HL-60/S4 treated with phorbol 12-myristate 13-acetate at 8.2 ng/mL for 4 days and 3 days (cell line): ENCODE results near the gene BTBD6.

Experiments
- in situ Hi-C: fragments of 300-500 bp; cut with MboI; formaldehyde crosslinking; loops from 2 replicates; pipeline ENCODE4 v1.15.0; 2022; ENCODE audit warnings: low sequenced_read_pairs

The BTBD6 gene

DNA sequence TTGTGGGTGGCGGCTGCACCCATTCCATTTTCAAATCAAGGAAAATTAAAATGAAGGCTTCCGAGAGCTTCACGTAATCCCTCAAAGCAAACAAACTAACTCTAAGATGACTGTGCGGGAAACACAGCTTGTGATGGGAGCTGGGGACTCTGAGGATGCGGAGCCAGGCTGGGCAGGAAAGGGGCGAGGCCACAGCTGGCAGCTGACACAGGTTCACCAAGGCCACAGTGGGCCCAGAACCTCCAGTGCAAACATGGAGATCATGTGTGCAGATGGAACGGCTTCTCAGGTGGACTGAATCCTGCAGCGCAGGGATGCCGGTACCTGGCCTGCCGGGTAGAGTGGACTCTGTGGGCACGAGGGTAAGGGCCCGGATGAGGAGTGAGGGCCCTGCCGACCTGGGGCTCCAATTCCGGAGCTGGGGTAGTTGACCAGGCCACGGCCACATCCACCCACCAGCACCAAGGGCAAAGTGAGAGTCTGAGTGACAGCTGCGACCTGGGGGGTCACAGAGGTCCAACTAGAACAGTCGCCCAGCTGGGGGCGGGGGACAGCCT, 19.2 kb upstream of the BTBD6 start:
- in situ Hi-C loops: no loop called here

GRCh38 chr14:105240811-105241576, 7.3 kb upstream of the BTBD6 start:
- in situ Hi-C loops: no loop called here

DNA sequence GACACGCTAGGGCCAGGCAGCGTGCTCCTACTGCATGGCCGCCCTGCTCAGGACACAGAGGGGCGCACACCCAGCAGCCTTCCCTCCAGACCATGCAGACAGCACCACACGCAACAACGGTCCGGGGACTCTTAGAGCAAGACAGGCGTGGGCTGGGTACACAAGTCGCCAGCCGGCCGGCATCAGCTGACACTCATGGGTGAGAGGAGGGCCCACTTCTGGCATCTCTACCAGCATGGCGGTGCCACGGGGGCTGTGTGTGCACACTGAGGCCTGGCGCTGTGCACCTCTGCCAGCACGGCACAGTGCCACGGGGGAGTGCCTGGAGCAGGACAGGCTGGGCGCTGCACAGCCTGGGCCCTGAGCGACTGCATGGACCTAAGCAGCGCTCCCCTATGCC, 6.7 kb upstream of the BTBD6 start:
- in situ Hi-C loops: no loop called here

- in situ Hi-C loops: no loop called here
These were observed 4.0 kb upstream of the BTBD6 start for GRCh38 chr14:105244334-105244733.

DNA sequence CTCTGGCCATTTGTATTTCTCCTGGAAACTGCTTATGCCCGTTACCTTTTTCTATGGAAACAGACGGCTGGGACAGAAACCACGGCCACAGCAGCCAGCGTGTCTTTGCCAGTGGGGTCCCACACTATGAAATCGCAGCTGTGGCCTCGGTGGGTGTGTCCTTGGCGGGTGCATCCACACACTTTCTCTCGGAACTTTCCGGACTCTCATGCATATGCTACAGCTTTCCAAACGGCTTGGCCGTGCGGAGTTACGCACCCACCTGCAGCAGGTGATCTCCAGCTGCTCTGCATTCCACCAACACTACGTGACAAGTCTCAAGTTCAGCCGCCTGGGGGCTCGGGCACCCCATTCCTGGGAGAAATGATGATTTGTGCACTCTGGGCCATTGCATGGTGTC, 1.3 kb upstream of the BTBD6 start:
- in situ Hi-C loops: no loop called here

DNA sequence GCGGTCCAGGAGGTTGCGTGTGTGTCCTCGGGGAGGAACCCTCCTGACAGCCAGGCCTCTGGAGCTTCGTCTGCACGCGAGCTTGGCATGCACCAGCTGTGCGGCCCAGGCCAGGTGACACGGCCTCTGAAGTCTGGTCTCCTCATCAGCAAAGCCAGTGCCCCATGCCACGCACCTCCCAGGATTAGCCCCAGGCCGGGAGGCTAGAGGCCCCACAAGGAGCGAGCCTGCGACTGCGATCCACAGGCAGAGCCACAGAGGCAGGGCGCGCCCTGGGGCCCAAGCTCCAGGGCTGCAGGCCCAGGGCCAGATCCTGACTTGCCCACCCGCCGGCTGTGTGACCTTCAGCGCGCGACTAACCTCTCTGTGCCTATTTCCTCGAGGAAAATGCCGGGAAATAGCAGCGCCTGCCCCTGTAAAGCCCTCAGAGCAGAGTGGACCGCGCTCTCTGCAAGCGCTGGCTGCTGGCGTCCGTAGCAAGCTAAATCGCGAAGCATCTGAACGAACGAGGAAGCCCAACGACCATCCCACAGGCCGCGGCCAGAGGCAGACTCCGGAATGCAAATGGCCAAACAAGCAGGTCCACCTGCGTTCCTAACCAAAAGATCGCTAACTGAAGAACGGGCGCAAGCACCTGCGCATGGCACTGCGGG, 492 bp upstream of the BTBD6 start:
- in situ Hi-C loops: no loop called here

GRCh38 chr14:105249182-105250007, 1.1 kb downstream of the BTBD6 start:
- in situ Hi-C loops: no loop called here

DNA sequence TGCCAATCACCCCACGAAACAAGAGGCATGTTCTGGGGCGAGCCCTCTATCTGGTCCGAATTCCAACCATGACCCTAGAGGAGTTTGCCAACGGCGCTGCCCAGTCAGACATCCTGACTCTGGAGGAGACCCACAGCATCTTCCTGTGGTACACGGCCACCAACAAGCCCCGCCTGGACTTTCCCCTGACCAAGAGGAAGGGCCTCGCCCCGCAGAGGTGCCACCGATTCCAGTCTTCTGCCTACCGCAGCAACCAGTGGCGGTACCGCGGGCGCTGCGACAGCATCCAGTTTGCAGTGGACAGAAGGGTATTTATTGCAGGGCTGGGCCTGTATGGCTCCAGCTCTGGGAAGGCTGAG, 1.7 kb downstream of the BTBD6 start:
- in situ Hi-C loops: no loop called here

DNA sequence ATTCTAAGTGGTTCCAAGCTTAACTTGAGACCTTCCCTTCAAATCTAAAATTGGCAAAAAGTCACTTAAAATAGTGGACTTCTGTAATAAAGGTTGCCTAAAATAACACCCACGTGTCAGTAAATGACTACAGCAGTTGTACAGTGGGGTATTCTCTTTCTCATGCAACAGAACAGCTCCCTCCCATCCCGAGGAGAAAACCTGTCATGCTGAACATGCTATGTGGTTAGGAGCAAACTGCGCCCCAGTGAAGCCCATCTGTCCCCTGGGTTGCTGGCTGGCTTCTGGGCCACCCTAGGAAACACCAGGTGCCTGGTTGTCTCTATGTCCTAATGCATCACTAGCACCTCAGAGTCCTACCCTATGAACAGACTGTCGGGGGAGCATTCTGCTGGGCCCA, 2.7 kb downstream of the BTBD6 start:
- in situ Hi-C loops: no loop called here

GRCh38 chr14:105251920-105252319, 3.6 kb downstream of the BTBD6 start:
- in situ Hi-C loops: no loop called here

DNA sequence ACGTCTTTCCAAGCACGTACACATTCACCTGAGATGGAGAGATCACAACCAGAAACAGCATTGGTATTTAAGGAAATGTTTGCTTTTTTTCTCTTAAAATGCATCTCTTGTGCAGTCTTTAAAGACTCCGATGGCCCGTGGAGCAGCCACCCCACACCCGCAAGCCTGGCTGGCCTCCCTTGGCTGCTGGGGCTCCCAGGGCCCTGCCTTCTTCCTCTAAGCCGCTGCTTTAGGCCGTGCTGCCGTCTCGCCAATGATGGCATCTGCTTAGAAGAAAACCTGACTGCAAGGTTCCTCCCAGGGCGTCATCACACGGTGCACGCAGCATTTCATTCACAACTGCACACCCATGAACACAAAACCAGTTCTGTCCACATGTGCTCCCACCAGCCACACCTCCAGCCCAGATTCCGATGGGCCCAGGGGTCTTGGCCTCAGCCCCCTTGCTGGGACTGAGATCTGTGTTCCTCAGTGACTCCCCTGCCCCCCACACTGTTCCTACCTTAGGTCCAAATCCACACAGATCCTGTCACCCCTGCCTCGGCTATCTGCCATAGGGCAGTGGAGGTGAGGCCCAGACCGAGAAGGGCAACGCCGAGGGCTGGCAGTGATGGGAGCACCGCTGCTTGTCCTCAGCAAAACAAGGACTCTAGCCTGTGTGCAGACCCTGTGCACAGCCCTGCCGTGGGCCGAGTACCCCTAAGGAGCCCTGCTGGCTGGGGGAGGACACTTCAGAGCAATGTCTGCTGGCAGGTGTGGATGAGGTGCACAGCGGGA, 4.4 kb downstream of the BTBD6 start:
- in situ Hi-C loops: no loop called here

GRCh38 chr14:105253329-105253682, 5.0 kb downstream of the BTBD6 start:
- in situ Hi-C loops: no loop called here

DNA sequence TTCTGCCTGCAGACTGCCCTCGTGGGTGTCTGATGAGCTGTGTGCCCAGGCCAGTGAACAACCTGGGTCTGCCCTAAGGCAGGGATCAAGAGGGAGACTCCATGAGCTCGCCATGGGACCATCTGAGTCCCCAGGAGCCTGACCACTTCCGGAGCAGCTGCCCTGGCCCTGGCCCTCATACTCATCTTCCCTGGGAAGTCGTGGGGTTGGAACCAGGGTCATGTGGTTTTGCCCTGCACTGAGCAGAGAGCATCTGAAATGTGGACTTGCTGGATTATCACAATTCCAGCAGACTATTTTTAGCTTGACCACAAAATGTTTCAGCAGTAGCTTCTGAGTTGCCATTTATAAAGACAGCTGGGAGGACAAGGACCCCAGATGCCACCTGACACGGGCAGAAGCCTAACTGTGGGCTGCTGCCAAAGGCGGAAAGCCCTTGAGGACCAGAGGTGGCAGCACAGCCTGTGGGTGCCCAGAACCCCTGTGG, 6.7 kb downstream of the BTBD6 start:
- in situ Hi-C loops: no loop called here

- in situ Hi-C loops: no loop called here
These were observed 8.1 kb downstream of the BTBD6 start for GRCh38 chr14:105256292-105256960.

DNA sequence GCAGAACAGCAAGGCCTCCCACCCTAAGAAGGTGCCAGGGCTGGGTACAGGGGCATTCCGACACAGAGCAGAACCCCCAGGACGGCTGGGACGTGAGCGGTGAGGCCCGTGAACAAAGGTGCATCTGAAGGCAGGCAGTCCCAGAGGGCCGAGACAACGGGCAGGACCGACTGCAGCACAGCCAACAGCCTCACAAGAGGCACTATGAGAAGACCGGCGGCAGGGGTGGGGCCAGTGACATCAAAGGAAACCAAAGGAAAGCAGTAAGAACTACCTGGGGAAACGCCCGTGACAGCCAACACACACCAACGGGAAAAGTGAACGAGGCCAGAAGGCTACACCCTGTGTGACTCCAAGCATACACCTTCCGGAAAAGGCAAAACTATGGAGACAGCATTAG, 9.1 kb downstream of the BTBD6 start:
- in situ Hi-C loops: no loop called here

DNA sequence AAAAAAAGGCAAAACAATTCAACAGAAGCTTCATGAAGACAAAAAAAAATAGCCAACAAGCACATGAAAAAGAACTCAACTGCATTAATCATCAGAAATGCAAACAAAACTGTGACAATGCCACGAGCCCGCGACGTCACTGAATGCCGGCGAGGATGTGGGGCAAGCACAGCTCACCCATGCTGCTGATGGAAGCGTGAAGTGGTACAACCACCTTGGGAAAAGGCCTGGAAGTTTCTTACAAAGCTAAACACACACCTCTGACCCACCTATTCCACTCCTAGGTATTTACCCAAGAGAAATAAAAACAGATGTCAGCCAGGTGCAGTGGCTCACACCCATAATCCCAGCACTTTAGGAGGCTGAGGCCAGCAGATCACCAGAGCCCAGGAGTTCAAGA, 10.5 kb downstream of the BTBD6 start:
- in situ Hi-C loops: no loop called here

- in situ Hi-C loops: no loop called here
These were observed 12.6 kb downstream of the BTBD6 start for GRCh38 chr14:105260959-105261358.

- in situ Hi-C loops: no loop called here
These were observed 13.4 kb downstream of the BTBD6 start for GRCh38 chr14:105261781-105262180.

DNA sequence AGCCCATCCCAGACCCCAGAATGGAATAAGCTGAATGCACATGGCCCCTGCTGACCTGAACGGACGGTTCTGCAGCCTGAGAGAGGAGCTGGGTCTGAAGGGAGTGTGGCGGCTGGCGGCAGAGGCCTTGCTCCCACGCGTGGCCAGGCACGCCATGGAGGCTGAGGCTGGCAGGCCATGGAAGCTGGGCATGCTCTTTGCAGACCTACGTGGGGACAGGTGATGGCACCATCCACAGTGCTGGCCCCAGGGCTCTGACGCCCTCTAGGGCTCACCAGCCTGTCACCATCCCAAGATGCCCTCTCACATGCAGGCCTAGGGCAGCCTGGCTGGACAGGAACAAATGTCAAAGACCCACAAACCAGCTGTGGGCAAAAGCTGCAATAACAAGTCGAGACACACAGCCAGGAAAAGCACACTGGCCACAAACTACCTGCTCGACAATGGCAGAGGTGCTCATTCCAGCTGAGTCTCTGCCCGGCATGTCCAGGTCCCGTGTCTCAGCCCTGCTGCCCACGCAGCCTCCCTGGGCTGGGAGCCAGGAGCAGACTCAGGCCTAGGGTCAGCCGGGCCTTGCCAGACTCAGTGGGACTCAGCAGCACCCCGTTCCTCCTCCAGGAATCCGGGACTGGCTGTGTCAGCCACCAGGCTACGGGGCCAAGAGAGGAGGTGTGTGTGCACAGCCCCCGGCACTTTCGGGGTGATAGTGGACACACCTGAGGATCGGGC, 19.7 kb downstream of the BTBD6 start:
- in situ Hi-C loops: no loop called here
